Liver (tissue), 9 donors: Measurements from ENCODE around the gene L1TD1. TPM values are rescaled to one million over a fixed set of nuclear protein-coding genes. Genes with fewer than 3 reads are reported as not detected.
"Not testable (repeated sequence)": the region's sequence is repeated elsewhere in the genome, so short reads cannot be mapped to it uniquely, and the experiment has no call there.

ENCODE experiments used
- DNase-seq: peaks from one replicate; pipeline ENCODE4 v3.0.0-alpha.2; 2017; ENCODE audit warnings: low spot score
- H3K27ac ChIP-seq, 2 donors: one replicate each; pipeline ENCODE4 v1.7.0; 2013; ENCODE audit warnings: inconsistent platforms in 2 of 2, low read length in 2 of 2, control low read depth in 1 of 2, low read depth in 1 of 2, mild to moderate bottlenecking in 1 of 2
- H3K27me3 ChIP-seq, 4 donors: one replicate each; pipeline versions ENCODE4 v1.6.1 to v1.7.0; 2013; ENCODE audit warnings: low read length in 3 of 4, inconsistent platforms in 1 of 4, mild to moderate bottlenecking in 1 of 4, moderate library complexity in 1 of 4; ENCODE audit not compliant: control insufficient read depth in 4 of 4, insufficient read depth in 4 of 4
- H3K36me3 ChIP-seq, 4 donors: one replicate each; pipeline versions ENCODE4 v1.6.1 to v1.7.0; 2013; ENCODE audit warnings: low read length in 3 of 4, mild to moderate bottlenecking in 3 of 4, low read depth in 1 of 4, moderate library complexity in 1 of 4; ENCODE audit not compliant: control insufficient read depth in 4 of 4, insufficient read depth in 3 of 4
- H3K4me1 ChIP-seq, 4 donors: one replicate each; pipeline versions ENCODE4 v1.6.1 to v1.7.0; 2013; ENCODE audit warnings: low read length in 3 of 4, mild to moderate bottlenecking in 3 of 4, moderate library complexity in 1 of 4; ENCODE audit not compliant: control insufficient read depth in 4 of 4, insufficient read depth in 4 of 4
- H3K4me3 ChIP-seq, 3 donors: one replicate each; pipeline versions ENCODE4 v1.6.1 to v1.7.0; 2013; ENCODE audit warnings: low read length in 3 of 3, control low read depth in 1 of 3, low read depth in 1 of 3, mild to moderate bottlenecking in 1 of 3
- H3K9ac ChIP-seq, 2 donors: one replicate each; pipeline ENCODE4 v1.7.0; 2013; ENCODE audit warnings: low read length in 2 of 2, mild to moderate bottlenecking in 2 of 2, moderate library complexity in 2 of 2, control low read depth in 1 of 2, low read depth in 1 of 2
- H3K9me3 ChIP-seq, 4 donors: one replicate each; pipeline versions ENCODE4 v1.6.1 to v1.7.0; 2013; ENCODE audit warnings: low read length in 3 of 4; ENCODE audit not compliant: control insufficient read depth in 4 of 4
- CTCF ChIP-seq: fragments of 150-350 bp; IDR thresholded peaks from 2 replicates; pipeline ENCODE4 v1.5.1; 2017; ENCODE audit warnings: improper control_type of control experiment, low read depth, low read length; ENCODE audit not compliant: missing input control
- FOXA1 ChIP-seq: IDR thresholded peaks from 2 replicates; pipeline ENCODE4 v1.6.1; 2016; ENCODE audit warnings: antibody characterized with exemption
- FOXA2 ChIP-seq: IDR thresholded peaks from 2 replicates; pipeline ENCODE4 v1.6.1; 2016; ENCODE audit warnings: antibody characterized with exemption
- GABPA ChIP-seq, 2 donors: IDR thresholded peaks in 1 of 2; conservative IDR thresholded peaks in 1 of 2; 2 replicates each; pipeline ENCODE4 v1.6.1; 2016; ENCODE audit warnings: antibody characterized with exemption in 2 of 2, mild to moderate bottlenecking in 1 of 2, moderate library complexity in 1 of 2
- HNF4A ChIP-seq, 2 donors: conservative IDR thresholded peaks; 2 replicates each; pipeline ENCODE4 v1.6.1; 2016; ENCODE audit warnings: antibody characterized with exemption in 2 of 2, mild to moderate bottlenecking in 2 of 2
- HNF4G ChIP-seq: IDR thresholded peaks from 2 replicates; pipeline ENCODE4 v1.6.1; 2016; ENCODE audit warnings: antibody characterized with exemption
- JUND ChIP-seq, 2 donors: IDR thresholded peaks; 2 replicates each; pipeline ENCODE4 v1.6.1; 2016; ENCODE audit warnings: antibody characterized with exemption in 2 of 2
- MAX ChIP-seq: IDR thresholded peaks from 2 replicates; pipeline ENCODE4 v1.6.1; 2016; ENCODE audit warnings: antibody characterized with exemption
- NR2F2 ChIP-seq: IDR thresholded peaks from 2 replicates; pipeline ENCODE4 v1.6.1; 2016; ENCODE audit warnings: antibody characterized with exemption
- RAD21 ChIP-seq, 2 donors: IDR thresholded peaks; 2 replicates each; pipeline ENCODE4 v1.6.1; 2016; ENCODE audit warnings: antibody characterized with exemption in 2 of 2, mild to moderate bottlenecking in 2 of 2
- RXRA ChIP-seq, 2 donors: IDR thresholded peaks; 2 replicates each; pipeline ENCODE4 v1.6.1; 2017 to 2018; ENCODE audit warnings: antibody characterized with exemption in 2 of 2, mild to moderate bottlenecking in 1 of 2
- SP1 ChIP-seq: IDR thresholded peaks from 2 replicates; pipeline ENCODE4 v1.6.1; 2018; ENCODE audit warnings: antibody characterized with exemption, mild to moderate bottlenecking
- TAF1 ChIP-seq: conservative IDR thresholded peaks from 2 replicates; pipeline ENCODE4 v1.6.1; 2016; ENCODE audit warnings: antibody characterized with exemption, mild to moderate bottlenecking
- ZBTB33 ChIP-seq: IDR thresholded peaks from 2 replicates; pipeline ENCODE4 v1.6.1; 2016; ENCODE audit warnings: antibody characterized with exemption
- WGBS: extraction: QIAGEN DNeasy Blood & Tissue Kit; methylation state at CpG from one replicate; pipeline ENCODE4 v1.1.7; 2013; 5-methylcytosine and 5-hydroxymethylcytosine counted together
- polyA plus RNA-seq, 2 donors: library from polyadenylated mRNA; stranded (reverse) in 1 of 2; unstranded in 1 of 2; fragments of 200-250 nt in 1 of 2; fragments of >200 nt in 1 of 2; fragmentation: Nextera tagmentation in 1 of 2; extraction: Ambion mirVana in 1 of 2; gene quantifications; one replicate each; pipeline versions ENCODE4 v1.2.1 to v1.2.3, GENCODE V29; 2013 to 2015
- total RNA-seq, 2 donors: library from RNA; depleted of rRNA; stranded (reverse); fragments of >200 nt; gene quantifications; one replicate each; pipeline ENCODE4 v1.2.3, GENCODE V29; 2014
- TF ChIP-seq, protein P1 (sequence below): IDR thresholded peaks from 2 replicates; pipeline ENCODE4 v1.6.1; 2016; ENCODE audit warnings: antibody characterized with exemption, mild to moderate bottlenecking
- donor health status: healthy.
- donor health status: healthy.
- donor health status: healthy.
- donor health status: healthy.
- donor health status: healthy.

The L1TD1 gene
- total and polyA plus RNA-seq, 4 donors = under 0.01 to 0.14 (median 0.01) TPM; not detected in 1

DNA sequence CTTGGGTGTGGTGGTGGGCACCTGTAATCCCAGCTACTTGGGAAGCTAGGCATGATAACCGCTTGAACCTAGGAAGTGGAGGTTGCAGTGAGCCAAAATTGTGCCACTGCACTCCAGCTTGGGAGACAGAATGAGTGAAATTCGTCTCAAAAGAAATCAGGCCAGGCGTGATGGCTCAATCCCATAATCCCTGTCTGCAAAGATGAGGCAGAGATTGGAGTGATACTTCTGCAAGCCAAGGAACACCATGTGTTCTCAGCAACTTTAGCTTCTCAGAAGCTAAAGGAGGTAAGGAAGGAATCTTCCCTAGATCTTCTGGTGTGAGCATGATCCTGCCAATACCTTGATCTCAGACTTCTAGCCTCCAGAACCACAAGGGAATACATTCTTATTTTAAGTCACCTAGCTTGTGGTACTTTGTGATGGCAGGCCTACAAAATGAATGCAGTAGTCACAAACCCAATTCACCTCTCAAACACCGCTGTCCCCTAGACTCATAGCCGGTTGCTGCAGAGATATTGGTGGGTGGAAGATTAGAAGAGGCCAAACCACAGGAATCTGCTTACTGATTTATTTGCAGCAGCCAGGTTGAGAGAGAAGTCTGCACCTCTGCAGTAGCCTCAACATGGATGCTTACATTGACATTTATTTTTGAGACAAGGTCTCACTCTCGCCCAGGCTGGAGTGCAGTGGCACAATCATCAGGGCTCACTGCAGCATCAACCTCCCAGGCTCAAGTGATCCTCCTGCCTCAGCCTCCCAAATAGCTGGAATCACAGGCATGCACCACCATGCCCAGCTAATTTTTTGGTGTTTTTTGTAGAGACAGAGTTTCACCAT lies 18.6 kb downstream of the L1TD1 start:
- TF ChIP-seq RXRA (IDR thresholded peaks at IDR 0.05) (no peak), TAF1 (no peak), HNF4G (no peak), HNF4A (conservative IDR thresholded peaks at IDR 0.05) (no peak), SP1 (no peak), GABPA (IDR thresholded peaks at IDR 0.05 in 1 of 2, conservative IDR thresholded peaks at IDR 0.05 in 1 of 2) (no peak), MAX (no peak), RAD21 (IDR thresholded peaks at IDR 0.05) (no peak), FOXA1 (no peak), JUND (IDR thresholded peaks at IDR 0.05) (no peak)
- TF ChIP-seq, protein P1, sequence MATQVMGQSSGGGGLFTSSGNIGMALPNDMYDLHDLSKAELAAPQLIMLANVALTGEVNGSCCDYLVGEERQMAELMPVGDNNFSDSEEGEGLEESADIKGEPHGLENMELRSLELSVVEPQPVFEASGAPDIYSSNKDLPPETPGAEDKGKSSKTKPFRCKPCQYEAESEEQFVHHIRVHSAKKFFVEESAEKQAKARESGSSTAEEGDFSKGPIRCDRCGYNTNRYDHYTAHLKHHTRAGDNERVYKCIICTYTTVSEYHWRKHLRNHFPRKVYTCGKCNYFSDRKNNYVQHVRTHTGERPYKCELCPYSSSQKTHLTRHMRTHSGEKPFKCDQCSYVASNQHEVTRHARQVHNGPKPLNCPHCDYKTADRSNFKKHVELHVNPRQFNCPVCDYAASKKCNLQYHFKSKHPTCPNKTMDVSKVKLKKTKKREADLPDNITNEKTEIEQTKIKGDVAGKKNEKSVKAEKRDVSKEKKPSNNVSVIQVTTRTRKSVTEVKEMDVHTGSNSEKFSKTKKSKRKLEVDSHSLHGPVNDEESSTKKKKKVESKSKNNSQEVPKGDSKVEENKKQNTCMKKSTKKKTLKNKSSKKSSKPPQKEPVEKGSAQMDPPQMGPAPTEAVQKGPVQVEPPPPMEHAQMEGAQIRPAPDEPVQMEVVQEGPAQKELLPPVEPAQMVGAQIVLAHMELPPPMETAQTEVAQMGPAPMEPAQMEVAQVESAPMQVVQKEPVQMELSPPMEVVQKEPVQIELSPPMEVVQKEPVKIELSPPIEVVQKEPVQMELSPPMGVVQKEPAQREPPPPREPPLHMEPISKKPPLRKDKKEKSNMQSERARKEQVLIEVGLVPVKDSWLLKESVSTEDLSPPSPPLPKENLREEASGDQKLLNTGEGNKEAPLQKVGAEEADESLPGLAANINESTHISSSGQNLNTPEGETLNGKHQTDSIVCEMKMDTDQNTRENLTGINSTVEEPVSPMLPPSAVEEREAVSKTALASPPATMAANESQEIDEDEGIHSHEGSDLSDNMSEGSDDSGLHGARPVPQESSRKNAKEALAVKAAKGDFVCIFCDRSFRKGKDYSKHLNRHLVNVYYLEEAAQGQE = no peak
- Histone ChIP-seq H3K4me1 (no peaks in the 10 kb centered on the region), H3K27me3 (no peaks in the 10 kb centered on the region), H3K9ac (no peak overlapping the region), H3K9me3 (peaks cover 0 to 5% (median 3%) of the 10 kb centered on the region in 4 donors), H3K36me3 (no peaks in the 10 kb centered on the region), H3K4me3 (no peak overlapping the region), H3K27ac (no peak overlapping the region)
- DNase-seq = no peak
- 91% methylated on average over 6 of the region's 6 CpGs for WGBS

GRCh38 chr1:62218604-62219003 lies 24.0 kb downstream of the L1TD1 start:
- no peak for DNase-seq
- Histone ChIP-seq H3K4me1 (no peaks in the 10 kb centered on the region), H3K27me3 (no peaks in the 10 kb centered on the region), H3K9ac (no peak overlapping the region), H3K9me3 (no peaks in the 10 kb centered on the region), H3K27ac (no peak overlapping the region), H3K36me3 (no peaks in the 10 kb centered on the region), H3K4me3 (no peak overlapping the region)
- TF ChIP-seq NR2F2 (no peak), TAF1 (no peak), ZBTB33 (no peak), RAD21 (IDR thresholded peaks at IDR 0.05) (no peak), CTCF (no peak), HNF4A (conservative IDR thresholded peaks at IDR 0.05) (no peak), FOXA2 (no peak)
- WGBS = 84% methylated on average over 2 of the region's 2 CpGs

DNA sequence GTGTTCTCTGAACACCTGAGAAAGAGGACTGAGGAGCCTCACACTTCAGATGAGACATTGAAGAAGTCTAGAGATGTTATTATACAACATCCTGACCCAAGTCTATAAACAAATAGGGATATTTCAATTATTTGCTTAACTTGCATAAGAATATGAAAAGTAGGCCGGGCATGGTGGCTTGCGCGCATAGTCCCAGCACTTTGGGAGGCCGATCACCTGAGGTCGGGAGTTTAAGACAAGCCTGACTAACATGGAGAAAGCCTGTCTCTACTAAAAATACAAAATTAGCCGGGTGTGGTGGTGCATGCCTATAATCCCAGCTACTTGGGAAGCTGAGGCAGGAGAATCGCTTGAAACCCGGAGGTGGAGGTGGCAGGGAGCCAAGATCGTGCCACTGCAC lies 25.8 kb downstream of the L1TD1 start:
- H3K36me3 ChIP-seq, H3K4me1 ChIP-seq: not testable (repeated sequence)
- 86% methylated on average over 9 of the region's 9 CpGs for WGBS

More for the DNA sequence above, 25.8 kb downstream of the L1TD1 start:
- not testable (repeated sequence) for H3K9me3 ChIP-seq, H3K27ac ChIP-seq, H3K9ac ChIP-seq, H3K27me3 ChIP-seq, DNase-seq, H3K4me3 ChIP-seq
